ENCODE results near the gene NPAS3.

NPAS3 gene

GRCh38 chr14:33343016-33343415 lies 404.3 kb downstream of the NPAS3 start:
- DNase-seq = no peak

GRCh38 chr14:33347796-33348195 lies 409.1 kb downstream of the NPAS3 start:
- DNase-seq = no peak

- no peak for DNase-seq
Observed at GRCh38 chr14:33348510-33348909, 409.8 kb downstream of the NPAS3 start.

GRCh38 chr14:33349871-33350270 lies 411.2 kb downstream of the NPAS3 start:
- no peak for DNase-seq

GRCh38 chr14:33350366-33350990 lies 411.8 kb downstream of the NPAS3 start:
- DNase-seq = no peak

- no peak for DNase-seq
Observed at GRCh38 chr14:33352821-33353220, 414.1 kb downstream of the NPAS3 start.

GRCh38 chr14:33356181-33356580 lies 417.5 kb downstream of the NPAS3 start:
- DNase-seq = no peak

GRCh38 chr14:33357225-33358010 lies 418.7 kb downstream of the NPAS3 start:
- no peak for DNase-seq

GRCh38 chr14:33359288-33359881 lies 420.7 kb downstream of the NPAS3 start:
- no peak for DNase-seq

- DNase-seq = no peak
Observed at GRCh38 chr14:33362934-33363333, 424.3 kb downstream of the NPAS3 start.

- DNase-seq = no peak
Observed at GRCh38 chr14:33363682-33364081, 425.0 kb downstream of the NPAS3 start.

GRCh38 chr14:33364466-33364865 lies 425.8 kb downstream of the NPAS3 start:
- no peak for DNase-seq

GRCh38 chr14:33369041-33369440 lies 430.4 kb downstream of the NPAS3 start:
- no peak for DNase-seq

GRCh38 chr14:33369972-33370371 lies 431.3 kb downstream of the NPAS3 start:
- DNase-seq = no peak

GRCh38 chr14:33370426-33370825 lies 431.7 kb downstream of the NPAS3 start:
- no peak for DNase-seq

- DNase-seq = no peak
Observed at GRCh38 chr14:33375196-33375595, 436.5 kb downstream of the NPAS3 start.

GRCh38 chr14:33375786-33376185 lies 437.1 kb downstream of the NPAS3 start:
- no peak for DNase-seq

GRCh38 chr14:33376510-33376909 lies 437.8 kb downstream of the NPAS3 start:
- DNase-seq = no peak

GRCh38 chr14:33377596-33378390 lies 439.1 kb downstream of the NPAS3 start:
- DNase-seq = no peak

- no peak for DNase-seq
Observed at GRCh38 chr14:33381717-33382116, 443.0 kb downstream of the NPAS3 start.

GRCh38 chr14:33386140-33386539 lies 447.5 kb downstream of the NPAS3 start:
- DNase-seq = no peak

GRCh38 chr14:33386781-33387180 lies 448.1 kb downstream of the NPAS3 start:
- DNase-seq = no peak

GRCh38 chr14:33390335-33390734 lies 451.7 kb downstream of the NPAS3 start:
- no peak for DNase-seq

Data from stimulated activated naive CD4-positive, alpha-beta T cell treated with Interleukin-2 at 50 U/mL for 16 hours (primary cell).